ENCODE data around the gene DUSP8.

Gene DUSP8

DNA sequence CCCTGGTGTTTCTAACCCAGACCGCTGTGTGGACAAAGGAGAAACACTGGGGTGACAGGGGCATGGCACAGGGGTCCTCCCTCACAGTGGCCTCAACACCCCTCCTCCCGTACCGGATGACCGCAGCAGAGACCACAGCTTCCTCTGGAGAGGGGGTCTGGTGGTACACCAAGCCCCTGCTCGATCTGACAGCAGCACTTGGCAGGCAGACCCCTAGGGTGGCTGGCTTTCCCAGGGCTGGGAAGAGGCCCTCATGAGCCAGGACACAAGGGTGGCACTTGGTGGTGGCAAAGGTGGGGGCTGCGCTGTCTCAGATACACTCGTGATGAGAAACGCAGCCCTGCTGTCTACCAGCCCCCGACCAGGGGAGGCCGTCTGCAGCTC, 38.7 kb downstream of the DUSP8 start:
- DNase-seq: no peak

DNA sequence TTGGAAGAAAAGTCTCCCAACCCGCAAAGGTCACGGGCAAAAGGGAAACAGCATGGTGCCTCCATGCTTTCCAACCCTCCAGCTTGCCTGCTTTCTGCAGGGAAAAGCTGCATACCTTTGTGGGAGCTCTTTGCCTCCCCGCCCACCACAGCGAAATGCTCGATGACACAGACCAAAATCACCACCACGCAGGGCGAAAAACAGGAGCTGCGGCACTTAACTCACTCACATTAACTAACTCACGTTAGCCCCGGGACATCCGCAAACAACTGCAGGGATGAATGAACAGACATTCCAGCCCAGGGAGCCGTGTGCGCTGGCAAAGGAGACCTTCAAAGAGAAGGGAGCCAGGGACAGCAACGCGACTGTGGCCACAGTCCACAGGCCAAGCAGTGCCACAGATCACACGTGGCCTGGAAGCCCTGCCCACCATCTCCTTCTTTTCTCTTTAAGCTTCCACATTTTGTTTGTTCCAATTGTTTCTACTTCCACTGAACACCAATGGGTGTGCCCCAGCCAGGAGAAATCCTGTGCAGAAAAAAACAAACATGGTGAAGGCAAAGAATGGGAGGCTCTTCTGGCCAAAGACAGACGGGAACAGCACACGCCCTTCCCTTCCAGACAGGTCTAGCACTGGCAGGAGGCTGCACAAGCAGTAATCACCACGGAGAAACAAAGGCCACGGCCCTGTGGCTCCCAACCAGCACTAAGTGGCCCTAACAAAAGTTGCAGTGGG, 39.3 kb downstream of the DUSP8 start:
- DNase-seq: peak in 8 of 56 donors; percentile 20 to 54 (median 40)

DNA sequence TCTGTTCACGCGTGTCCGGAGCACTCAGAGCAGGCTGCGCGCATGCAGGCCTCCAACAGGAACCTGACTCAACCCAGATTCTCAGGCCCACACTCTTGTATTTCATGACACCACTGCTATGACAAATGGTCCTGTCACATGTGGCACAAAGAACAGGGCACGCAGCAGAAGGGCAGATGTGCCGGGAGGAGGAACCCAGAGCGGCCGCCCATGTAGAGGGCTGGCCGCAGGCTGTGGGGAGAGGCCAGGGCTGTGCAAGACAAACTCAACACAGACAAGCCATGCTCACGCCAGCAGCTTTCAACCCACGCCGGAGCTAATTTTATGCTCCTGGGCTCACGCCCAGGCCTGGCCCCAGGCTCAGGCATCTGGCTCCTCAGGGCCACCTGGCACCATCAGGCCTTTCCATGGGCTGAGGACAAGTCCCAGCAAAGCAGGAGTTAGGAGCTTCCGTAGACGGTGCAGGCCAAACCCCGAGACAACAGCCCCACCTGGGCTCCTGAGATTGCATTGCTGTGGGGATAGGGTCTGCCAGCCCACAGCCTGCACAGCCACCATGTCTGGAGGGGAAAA, 40.0 kb downstream of the DUSP8 start:
- DNase-seq: peak in 25 of 56 donors; percentile 17 to 71 (median 46)

DNA sequence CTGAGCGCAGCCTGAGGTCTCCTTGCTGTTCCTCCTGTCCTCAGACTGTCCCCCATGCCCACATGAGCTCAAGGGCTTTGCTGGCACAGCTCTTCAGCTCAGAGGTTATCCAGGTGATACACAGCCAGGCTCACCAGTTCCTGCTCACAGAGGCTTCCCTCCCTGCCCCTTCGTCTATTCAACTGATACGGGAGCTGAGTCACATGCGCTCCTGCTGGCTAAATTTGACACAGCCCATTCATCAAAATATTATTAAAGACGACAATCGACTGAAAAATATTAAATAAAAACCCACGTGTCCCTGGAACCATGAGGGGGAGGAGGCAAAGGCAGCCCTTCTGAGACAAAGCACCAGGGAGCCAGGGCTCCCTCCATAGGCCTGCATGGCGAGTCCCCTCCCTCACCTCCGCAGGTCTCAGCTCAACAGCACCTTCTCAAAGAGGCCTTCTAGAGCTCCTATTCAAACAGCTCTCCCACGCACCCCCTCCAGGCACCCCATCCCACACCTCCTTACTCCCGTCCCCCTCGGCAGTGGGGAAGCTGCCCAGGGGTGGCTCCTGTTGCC, 40.5 kb downstream of the DUSP8 start:
- DNase-seq: peak in 18 of 56 donors; percentile 13 to 71 (median 42)

DNA sequence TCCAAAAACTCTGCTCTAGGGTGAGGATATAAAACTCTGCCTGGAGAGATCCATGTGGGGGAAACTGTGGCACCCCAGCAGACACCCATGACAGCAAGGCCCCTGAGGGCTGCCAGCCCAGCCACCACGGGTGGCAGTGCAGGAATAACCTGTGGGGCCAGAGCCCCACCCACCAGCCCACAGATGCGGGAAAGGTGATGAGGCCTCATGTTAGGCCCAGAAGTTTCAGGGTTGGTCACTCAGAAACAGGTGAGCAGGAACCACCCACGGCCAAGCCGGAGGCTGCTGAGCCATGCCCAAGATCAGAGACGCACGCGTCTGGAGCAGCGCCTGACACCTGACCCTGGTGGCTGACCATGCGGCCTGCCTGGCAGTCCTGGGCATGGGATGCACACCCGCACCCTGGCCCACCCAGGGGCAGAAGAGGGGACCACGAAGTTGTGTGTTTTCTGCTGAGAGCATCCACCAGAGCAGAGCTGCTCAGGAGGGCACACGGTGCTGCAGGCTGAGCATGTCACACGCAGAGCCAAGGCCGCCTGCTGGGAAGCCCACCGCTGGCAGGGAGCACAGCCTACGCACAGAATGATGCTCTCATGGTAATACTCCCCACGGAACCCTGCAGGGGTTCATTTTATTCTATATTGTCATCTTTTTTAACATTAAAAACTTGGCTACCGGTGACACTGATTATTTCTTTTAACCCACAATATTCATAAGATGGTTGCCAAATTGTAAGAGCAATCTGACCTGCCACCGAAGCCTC, 41.2 kb downstream of the DUSP8 start:
- DNase-seq: peak in 1 of 56 donors; percentile 25

DNA sequence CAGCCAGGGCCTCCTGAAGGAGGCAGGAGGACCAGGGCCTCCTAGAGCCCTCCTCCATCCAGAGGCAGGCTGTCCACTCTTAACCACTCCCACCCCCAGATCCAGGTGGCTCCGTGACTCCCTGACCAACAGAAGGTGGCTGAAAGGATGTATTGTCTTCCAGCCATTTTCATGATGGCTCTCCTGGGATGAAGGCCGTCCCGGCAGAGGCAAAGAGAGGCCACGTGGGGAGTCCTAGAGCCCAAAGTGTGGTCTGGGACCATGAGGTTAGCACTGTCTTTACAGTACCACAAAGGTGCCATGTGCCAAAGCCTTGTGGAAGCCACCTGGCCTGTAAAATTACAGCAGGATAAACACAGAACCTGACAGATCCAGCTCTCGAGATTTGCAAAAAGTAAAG, 42.3 kb downstream of the DUSP8 start:
- no peak for DNase-seq

DNA sequence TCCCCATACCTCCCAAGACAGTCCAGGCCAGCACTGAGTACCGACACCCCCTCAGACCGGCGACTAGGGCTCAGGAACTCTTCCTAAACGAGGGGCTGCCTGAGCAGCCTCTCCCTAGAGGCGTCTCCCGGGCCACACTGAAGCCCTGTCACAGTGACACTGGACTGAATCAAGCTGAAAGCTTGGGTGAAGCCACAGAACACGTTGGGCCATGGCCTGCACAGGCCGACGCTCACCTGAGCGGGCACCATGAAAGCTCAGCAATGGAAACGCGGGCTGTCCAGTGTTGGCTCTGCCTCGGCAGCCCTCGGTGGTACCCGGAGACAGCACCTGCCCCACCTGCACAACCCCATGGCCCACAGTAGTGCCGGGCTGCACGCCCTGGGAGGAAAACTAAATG, 42.8 kb downstream of the DUSP8 start:
- DNase-seq: no peak

DNA sequence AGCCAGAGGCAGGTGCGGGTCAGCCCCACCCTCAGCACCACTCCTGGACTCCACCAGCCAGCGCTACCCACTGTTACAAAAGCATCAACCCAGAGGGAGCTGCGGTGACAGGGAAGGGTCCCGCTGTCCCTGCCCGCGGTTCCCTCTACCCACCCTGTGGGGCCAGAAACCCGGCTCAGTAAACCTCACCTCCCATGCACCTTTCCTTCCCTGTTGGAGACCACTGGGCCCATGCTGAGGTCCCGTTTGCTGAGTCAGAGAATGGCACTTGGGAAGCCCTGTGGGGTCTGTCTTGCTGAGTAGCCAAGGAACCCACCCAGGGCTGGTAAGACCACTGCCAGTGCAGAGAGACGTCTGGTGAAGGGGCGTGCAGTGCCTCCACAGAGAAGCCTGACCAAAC, 43.4 kb downstream of the DUSP8 start:
- no peak for DNase-seq

DNA sequence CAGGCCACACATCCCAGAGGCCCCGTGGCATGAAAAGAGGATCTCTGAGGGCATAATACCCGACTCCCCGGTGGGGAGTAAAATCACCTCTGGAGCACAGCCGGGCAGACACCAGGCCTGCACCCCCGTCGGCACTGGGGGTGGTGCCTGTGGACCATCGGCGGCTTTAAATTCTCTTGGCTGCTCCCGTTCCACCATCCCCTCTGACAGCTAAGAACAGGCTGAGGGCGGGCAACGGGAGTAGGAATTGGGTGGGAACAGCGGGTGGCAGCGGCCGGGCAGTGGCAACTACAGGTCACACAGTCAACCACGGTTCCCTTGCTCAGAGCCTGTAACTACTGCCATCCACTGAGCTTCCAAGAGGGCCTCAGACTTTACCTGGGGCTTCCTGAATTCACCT, 45.3 kb downstream of the DUSP8 start:
- DNase-seq: no peak

DNA sequence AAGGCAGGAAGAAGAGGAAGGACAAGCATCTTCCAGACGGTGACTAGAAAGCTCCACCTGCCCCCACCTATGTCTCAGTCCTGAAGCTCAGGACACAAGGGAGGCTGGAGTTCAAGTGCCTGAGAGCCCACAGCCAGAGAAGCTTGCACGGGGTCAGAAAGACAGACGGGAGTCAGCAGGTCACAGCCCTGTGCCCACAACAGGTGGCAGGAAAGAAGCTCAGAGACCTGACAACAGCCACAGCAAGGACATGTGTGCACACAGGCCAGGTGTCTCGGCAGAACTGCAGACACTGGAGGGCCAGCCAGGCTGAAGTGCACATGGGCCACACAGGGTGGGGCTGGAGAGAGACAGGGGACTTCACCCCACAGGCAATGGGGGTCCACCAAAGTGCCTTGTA, 48.3 kb downstream of the DUSP8 start:
- no peak for DNase-seq

DNA sequence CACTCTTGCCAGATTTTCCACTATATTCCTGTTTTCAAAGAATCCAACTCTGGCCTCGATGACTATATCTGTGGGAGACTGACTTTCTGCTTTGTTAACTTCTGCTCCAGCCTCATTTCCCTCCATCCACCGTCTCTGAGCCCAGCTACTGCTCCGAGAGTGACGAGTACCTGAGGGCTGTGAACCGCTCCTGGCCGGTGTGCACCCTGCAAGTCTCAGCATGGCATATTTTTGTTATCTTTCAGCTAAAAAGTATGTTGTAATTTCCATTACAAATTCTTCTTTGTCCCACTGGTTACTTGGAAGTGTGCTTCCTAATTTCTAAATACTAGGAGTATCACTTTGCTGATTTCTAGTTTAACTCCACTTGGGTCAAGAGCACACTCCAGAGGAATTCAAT, 49.0 kb downstream of the DUSP8 start:
- no peak for DNase-seq

DNA sequence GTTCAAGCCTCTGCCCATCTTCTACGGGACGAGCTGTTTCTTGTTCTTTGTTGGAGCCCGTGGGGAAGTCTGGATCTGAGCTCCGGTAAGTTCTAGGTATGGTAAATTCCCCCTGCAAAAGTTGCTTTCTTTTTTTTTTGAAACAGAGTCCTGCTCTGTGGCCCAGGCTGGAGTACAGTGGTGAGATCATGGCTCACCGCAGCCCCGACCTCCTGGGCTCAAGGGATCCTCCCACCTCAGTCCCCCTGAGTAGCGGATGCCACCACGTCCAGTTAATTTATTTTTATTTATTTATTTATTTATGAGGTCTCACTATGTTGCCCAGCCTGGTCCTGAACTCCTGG, 50.0 kb downstream of the DUSP8 start:
- no peak for DNase-seq

DNA sequence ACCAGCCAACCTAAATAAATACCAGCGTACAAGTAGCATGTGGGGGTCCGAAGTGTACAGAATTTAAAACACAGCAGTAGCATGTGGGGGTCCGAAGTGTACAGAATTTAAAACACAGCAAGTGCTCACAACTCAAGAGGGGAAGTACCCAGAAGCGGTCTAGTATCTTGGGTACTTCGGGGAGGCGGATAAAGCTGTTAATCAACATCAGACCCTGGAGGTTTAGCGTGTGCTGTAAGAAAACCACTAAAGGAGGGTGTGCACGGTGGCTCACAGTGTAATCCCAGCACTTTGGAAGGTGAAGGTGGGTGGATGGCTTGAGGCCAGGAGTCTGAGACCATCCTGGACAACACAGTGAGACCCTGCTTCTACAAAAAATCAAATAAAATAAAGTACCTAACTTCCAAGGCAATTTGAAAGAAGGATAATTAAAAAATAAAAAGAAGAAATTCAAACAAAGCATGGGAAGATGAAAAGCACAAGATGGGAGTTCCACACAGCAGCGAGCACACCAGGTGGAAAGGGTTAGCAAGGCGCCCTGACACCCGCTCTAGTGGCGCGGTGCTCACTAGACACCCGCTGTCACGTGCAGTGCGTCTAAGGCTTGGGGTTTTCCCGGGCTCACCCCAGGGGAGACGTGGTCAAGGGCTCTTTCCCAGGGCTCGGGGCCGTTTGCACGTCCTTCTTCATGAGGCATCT, 50.5 kb downstream of the DUSP8 start:
- no peak for DNase-seq

DNA sequence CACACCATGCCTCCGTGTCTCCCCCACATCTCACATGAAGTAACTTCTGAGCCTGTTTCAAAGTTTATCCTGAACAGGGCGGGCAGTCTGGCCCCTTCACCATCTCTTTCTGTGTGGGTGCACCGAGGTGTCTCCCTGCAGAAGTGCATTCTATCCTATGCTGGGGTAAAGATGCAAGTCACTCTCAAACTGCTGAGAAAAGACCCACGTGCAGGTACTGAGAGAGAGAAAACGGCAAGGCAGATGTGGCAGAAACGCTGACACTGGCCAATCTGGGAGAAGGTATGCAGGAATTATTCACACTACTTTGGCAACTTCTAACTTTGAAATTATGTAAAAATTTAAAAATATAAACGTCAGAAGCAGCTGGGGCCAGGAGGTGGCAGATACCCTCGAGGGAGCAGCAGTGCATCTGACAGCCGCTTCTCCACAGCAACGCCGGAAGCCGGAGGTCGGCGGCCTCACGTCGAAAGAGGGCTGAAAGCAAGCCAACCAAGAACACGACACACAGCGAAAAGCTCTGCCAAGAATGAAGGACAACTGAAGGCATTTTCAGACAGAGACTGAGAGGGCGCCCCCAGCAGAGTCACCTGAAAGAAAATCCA, 51.3 kb downstream of the DUSP8 start:
- no peak for DNase-seq

DNA sequence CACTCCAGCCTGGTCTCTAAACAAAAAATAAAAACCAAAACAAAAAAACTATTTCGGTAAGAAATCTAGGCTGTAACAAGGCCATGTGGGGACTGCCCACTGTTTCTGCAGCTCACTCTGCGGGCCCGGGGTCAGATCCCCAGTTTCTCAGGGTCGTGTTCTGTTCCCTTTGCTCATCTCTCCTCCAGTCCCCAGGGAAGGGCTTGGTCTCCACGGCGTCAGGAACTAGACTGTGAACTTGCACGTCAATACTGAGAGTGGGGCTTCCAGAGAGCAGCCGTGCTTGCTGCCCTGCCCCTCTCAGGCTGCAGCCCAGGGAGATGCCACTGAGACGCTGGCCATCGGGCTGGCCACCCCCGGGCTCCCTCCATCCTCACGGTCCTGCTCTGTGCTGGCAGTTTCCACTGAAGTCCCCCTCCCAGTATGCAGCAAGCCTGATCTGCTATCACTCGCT, 51.8 kb downstream of the DUSP8 start:
- DNase-seq: no peak

DNA sequence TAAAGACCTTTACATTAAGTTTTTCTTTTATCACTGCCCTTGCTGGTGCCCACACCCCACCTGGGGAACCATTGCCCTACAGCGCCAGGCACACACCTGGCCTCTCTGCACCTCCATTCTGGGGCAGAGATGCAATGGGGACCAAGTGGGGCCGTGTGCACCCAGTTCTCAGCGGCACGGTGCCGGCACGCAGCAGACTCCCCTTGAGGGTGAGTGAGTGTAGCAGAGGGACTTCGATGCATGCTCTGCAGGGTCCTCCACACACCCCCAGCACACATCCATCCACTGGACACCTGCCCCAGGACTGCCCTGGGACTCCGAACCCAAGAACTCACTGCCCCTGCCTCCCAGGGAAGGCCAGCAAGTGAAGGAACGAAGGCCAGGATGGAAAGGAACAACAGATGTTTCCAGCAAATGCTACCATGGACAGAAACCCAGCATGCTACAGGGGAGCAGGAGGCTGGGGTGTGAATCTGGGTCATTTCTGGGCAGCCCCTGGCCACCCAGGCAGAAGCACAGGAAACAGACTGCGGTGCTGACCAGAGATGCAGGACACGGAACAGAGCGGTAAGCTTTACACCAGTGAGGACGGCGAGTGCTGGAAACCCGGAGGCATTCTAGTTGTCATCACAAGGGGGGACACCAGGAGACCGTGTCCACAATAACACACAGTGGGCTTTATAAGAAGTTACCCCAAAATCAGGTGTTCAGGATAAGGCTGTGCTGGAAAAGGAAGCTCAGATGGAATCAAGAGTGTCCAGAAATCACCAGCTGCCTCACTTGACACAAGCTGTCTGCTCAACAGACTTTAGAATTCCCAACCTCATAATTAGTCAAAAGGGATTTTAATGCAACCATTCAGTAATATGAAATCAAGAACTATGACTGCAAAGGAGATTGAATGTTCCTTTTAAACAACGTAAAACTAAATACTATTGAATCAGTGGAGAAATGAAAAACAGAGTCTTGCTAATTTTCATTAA, 52.8 kb downstream of the DUSP8 start:
- no peak for DNase-seq

DNA sequence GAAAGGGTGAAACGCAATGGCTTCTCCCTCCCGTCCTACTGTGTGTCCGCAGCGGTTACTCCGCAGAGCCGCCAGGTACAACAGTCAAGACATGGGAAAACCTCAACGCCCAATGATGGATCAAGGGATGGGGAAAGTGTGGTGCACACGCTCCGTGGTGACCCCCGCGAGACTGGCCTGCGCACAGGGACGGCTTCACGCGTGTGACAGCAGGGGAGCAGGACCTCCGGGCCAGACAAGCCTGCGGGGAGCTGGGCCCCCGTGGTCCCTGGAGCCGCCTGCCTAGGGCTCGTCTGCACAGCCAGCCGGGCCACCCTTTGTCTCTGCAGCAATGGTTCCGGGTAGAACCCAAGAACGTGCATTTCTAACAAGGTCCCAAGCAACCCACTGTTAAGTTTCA, 53.8 kb downstream of the DUSP8 start:
- no peak for DNase-seq

DNA sequence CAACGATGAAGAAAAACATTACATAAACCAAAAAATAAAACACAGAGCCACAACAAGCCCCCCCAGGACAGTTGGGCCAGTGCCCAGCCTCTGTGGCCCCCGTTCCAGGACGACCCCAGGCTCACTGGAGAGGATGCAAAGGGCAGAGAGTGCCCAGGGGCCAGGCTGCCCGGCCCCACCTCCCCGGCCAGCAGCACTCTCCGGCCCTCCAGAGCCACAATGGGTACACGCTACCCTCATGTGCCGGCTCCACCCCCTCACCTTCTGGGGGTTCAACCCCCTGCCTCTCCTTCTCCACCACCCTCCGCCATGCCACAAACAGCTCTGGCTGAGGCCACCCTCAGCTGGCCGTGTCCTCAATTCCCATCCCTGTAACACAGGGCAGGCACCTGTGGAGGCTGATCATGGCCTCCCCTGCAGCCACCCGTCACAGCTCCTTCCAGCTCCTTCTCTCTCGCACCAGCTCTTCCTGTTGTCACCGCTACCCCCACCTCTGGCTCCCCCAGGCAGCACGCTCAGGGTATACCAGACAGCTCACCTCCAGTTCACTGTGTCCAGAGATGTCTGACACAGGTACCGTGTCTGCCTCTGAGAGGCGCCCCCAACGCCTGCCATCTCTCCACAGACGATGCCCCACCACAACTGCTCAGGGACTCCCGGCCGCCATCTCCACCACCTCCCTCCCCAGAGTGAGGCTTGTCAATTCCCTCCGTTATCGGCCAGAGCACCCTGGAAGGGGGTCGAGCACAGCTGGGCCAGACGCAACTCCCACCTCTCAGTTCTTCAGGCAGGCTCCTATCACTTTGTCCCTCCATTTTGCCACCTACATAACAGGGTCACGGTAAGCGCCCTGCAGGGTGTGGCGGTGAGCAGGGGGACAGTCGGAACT, 54.7 kb downstream of the DUSP8 start:
- DNase-seq: no peak

Measured in nucleus accumbens (tissue), 56 donors.